ENCODE results near the gene KRT33B. TPM values are rescaled to one million over a fixed set of nuclear protein-coding genes. Genes with fewer than 3 reads are reported as not detected.

Gene KRT33B
- total and polyA plus RNA-seq, 8 donors, result not detected

DNA sequence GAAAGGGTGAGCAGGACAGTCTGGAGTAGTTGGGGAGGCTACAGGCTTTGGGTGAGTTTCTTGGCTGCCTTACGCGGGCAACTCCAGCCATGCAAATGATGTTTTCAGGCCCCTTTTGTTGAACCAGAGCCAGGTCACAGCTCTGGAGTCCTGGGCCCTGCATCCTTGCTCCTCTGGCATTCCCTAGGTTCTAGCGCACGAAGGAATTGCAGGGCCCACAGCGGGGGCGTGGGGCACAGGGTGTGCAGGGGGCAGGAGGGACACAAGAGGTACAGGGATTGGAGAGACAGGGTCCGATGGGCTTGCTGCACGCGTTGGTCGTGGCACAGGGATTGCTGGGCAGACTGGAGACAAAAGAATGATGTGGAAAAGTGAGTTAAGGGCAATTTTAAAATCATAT is 24.2 kb upstream of the KRT33B start:
- Histone ChIP-seq H3K27me3 (no peaks in the 10 kb centered on the region), H3K4me1 (no peaks in the 10 kb centered on the region), H3K9me3 (no peaks in the 10 kb centered on the region), H3K4me3 (no peak overlapping the region), H3K27ac (no peak overlapping the region), H3K36me3 (no peaks in the 10 kb centered on the region)
- TF ChIP-seq, protein P1, sequence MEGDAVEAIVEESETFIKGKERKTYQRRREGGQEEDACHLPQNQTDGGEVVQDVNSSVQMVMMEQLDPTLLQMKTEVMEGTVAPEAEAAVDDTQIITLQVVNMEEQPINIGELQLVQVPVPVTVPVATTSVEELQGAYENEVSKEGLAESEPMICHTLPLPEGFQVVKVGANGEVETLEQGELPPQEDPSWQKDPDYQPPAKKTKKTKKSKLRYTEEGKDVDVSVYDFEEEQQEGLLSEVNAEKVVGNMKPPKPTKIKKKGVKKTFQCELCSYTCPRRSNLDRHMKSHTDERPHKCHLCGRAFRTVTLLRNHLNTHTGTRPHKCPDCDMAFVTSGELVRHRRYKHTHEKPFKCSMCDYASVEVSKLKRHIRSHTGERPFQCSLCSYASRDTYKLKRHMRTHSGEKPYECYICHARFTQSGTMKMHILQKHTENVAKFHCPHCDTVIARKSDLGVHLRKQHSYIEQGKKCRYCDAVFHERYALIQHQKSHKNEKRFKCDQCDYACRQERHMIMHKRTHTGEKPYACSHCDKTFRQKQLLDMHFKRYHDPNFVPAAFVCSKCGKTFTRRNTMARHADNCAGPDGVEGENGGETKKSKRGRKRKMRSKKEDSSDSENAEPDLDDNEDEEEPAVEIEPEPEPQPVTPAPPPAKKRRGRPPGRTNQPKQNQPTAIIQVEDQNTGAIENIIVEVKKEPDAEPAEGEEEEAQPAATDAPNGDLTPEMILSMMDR (IDR thresholded peaks at IDR 0.05), result no peak
- WGBS, 2 donors, result 73 to 76% methylated on average over 10 of the region's 10 CpGs
- no peak for ATAC-seq
- DNase-seq, result no peak
- FAIRE-seq, result no peak
- intact Hi-C loops (cut with DNase I), result no loop called here

DNA sequence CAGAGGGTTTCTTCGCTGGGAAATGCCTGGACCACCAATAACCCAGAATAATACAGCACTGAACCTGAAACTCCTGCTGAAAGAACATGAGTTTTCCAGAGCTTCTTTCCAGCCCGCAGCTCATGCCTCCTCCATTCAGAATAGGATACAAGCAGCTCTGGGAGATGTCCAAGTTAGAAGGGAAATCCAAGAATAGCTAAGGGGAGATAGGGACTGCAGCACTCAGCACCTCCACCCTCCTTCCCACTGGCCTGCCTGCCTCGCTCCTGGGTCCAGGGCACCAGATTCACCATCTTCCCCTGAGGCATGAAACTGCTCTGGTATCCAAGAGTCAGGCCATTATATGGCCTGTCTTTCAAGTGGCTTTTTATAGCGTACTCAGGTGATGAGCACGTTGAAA is 23.7 kb upstream of the KRT33B start:
- H3K4me3 ChIP-seq, result no peak overlapping the region
- H3K9me3 ChIP-seq, result no peaks in the 10 kb centered on the region
- 53 to 54% methylated on average over 5 of the region's 5 CpGs for WGBS, 2 donors
- intact Hi-C loops (cut with DNase I), result no loop called here
- DNase-seq (no peak), FAIRE-seq (no peak), ATAC-seq (no peak)
- no peaks in the 10 kb centered on the region for H3K4me1 ChIP-seq
- no peaks in the 10 kb centered on the region for H3K27me3 ChIP-seq
- no peak overlapping the region for H3K27ac ChIP-seq
- TF ChIP-seq, protein P1 (IDR thresholded peaks at IDR 0.05), result no peak
- H3K36me3 ChIP-seq, result no peaks in the 10 kb centered on the region

DNA sequence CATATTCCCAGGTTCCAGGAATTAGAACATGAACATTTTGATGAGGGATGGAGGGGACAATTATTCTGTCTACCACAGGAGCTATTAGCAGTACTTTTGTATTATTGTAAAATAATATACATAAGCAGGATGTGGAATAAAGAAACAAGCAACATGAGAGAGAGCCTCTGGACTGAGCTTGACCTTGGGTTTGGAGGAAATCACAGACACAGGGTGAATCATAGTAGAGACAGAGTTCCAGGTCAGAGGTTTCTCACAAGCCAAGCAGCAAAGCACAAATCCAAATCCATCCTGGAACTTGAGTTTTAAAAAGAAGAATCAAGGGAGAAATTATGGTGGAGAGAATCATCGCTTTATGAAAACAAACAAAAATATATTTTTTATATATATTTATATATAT is 22.7 kb upstream of the KRT33B start:
- Histone ChIP-seq H3K27me3 (no peaks in the 10 kb centered on the region), H3K4me1 (no peaks in the 10 kb centered on the region), H3K27ac (no peak overlapping the region), H3K4me3 (no peak overlapping the region), H3K9me3 (no peaks in the 10 kb centered on the region), H3K36me3 (no peaks in the 10 kb centered on the region)
- WGBS, 2 donors, result 87 to 88% methylated on average over 1 of the region's 1 CpG
- intact Hi-C loops (cut with DNase I), result no loop called here
- FAIRE-seq (no peak), DNase-seq (no peak), ATAC-seq (peak in 1 of 4 donors; percentile 42)
- TF ChIP-seq, protein P1 (IDR thresholded peaks at IDR 0.05), result no peak

DNA sequence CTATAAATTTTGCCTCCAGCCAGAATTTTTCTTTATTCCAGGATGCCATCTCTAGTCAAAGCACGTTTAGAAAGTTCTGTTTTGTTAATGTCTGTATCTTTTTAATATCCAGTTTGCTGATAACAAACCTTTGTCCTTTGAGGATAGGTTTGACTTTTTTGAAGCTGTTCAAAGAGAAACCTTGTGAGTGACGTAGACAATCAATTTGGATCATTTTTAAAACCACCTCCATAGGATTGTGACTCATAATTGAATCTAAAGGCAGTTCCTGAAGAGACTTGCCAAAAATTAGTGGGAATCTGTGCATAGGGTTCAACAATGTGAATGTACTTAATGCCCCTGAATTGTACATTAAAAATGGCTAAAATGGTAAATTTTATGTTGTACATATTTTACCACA is 21.9 kb upstream of the KRT33B start:
- H3K4me3 ChIP-seq, result no peak overlapping the region
- no peaks in the 10 kb centered on the region for H3K4me1 ChIP-seq
- H3K36me3 ChIP-seq, result no peaks in the 10 kb centered on the region
- 24 to 36% methylated on average over 2 of the region's 2 CpGs for WGBS, 2 donors
- intact Hi-C loops (cut with DNase I), result no loop called here
- H3K27me3 ChIP-seq, result no peaks in the 10 kb centered on the region
- no peaks in the 10 kb centered on the region for H3K9me3 ChIP-seq
- DNase-seq (no peak), FAIRE-seq (no peak), ATAC-seq (no peak)
- no peak overlapping the region for H3K27ac ChIP-seq
- TF ChIP-seq, protein P1 (IDR thresholded peaks at IDR 0.05), result no peak

DNA sequence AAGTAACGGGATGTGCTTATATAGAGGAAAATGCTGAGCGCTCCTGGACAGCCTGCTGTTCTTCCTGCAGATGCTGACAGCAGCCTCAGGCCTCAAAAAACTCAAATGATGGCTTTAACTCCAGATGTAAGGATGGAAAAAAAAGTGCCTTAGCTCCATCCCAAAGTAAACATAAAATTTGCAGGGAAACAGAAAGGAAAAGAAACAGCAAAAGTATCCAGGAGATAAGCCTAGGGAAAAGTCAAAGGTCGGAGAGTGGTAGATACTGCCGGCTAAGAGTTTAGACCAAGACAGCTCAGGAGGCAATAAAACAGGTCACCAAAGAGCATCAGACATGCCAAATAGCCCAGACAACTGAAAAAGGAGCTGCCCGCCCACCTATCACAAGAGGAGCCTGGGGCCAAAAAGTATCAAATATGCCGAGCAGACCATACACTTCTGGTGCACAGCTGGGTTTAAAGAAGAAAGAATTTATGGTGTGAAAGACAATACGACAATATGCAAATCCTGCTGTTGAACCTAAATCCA is 20.9 kb upstream of the KRT33B start:
- TF ChIP-seq, protein P1 (IDR thresholded peaks at IDR 0.05), result no peak
- intact Hi-C loops (cut with DNase I), result no loop called here
- Histone ChIP-seq H3K27me3 (no peaks in the 10 kb centered on the region), H3K36me3 (no peaks in the 10 kb centered on the region), H3K4me3 (no peak overlapping the region), H3K27ac (no peak overlapping the region), H3K4me1 (no peaks in the 10 kb centered on the region), H3K9me3 (no peaks in the 10 kb centered on the region)
- no peak for FAIRE-seq
- WGBS, 2 donors, result 65 to 71% methylated on average over 7 of the region's 7 CpGs
- no peak for DNase-seq
- no peak for ATAC-seq
